ENCODE data around the gene KRT15.

- TF ChIP-seq CTCF (IDR thresholded peaks at IDR 0.05), result no peak
- no peak for TF ChIP-seq POLR2A (IDR thresholded peaks at IDR 0.05)
These were observed 43.3 kb downstream of the KRT15 start for GRCh38 chr17:41475421-41475820.
